Adrenal gland (tissue), 5 donors: ENCODE data around the gene LTF.

ENCODE experiments used
- POLR2A ChIP-seq, 2 donors: fragments of 450-650 bp; IDR thresholded peaks; one replicate each; pipeline ENCODE4 v1.6.1; 2017; ENCODE audit warnings: antibody characterized with exemption in 2 of 2, mild to moderate bottlenecking in 2 of 2, moderate library complexity in 1 of 2
- TF ChIP-seq, protein P1 (sequence below), 6 experiments: fragments of 450-650 bp in 4 of 6; fragments of 200-600 bp in 2 of 6; sonication (generic) in 1 of 6; IDR thresholded peaks; 1 replicate in 5 of 6; 2 replicates in 1 of 6; pipeline versions ENCODE4 v1.5.1 to v1.8.0; 2016 to 2021; ENCODE audit warnings: antibody characterized with exemption in 6 of 6, mild to moderate bottlenecking in 2 of 6, moderate library complexity in 1 of 6
- donor health status: DM: no; HTN: no; CAD: no.

GRCh38 chr3:46448721-46449120 is 16.0 kb downstream of the LTF start:
- no peak for TF ChIP-seq POLR2A (IDR thresholded peaks at IDR 0.05)
- TF ChIP-seq, protein P1, sequence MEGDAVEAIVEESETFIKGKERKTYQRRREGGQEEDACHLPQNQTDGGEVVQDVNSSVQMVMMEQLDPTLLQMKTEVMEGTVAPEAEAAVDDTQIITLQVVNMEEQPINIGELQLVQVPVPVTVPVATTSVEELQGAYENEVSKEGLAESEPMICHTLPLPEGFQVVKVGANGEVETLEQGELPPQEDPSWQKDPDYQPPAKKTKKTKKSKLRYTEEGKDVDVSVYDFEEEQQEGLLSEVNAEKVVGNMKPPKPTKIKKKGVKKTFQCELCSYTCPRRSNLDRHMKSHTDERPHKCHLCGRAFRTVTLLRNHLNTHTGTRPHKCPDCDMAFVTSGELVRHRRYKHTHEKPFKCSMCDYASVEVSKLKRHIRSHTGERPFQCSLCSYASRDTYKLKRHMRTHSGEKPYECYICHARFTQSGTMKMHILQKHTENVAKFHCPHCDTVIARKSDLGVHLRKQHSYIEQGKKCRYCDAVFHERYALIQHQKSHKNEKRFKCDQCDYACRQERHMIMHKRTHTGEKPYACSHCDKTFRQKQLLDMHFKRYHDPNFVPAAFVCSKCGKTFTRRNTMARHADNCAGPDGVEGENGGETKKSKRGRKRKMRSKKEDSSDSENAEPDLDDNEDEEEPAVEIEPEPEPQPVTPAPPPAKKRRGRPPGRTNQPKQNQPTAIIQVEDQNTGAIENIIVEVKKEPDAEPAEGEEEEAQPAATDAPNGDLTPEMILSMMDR (IDR thresholded peaks at IDR 0.05): no peak
